ENCODE results near the gene SPACA4.
A peak's percentile ranks its signal among the peaks of the same experiment; 100 is the strongest.

SPACA4 gene

DNA sequence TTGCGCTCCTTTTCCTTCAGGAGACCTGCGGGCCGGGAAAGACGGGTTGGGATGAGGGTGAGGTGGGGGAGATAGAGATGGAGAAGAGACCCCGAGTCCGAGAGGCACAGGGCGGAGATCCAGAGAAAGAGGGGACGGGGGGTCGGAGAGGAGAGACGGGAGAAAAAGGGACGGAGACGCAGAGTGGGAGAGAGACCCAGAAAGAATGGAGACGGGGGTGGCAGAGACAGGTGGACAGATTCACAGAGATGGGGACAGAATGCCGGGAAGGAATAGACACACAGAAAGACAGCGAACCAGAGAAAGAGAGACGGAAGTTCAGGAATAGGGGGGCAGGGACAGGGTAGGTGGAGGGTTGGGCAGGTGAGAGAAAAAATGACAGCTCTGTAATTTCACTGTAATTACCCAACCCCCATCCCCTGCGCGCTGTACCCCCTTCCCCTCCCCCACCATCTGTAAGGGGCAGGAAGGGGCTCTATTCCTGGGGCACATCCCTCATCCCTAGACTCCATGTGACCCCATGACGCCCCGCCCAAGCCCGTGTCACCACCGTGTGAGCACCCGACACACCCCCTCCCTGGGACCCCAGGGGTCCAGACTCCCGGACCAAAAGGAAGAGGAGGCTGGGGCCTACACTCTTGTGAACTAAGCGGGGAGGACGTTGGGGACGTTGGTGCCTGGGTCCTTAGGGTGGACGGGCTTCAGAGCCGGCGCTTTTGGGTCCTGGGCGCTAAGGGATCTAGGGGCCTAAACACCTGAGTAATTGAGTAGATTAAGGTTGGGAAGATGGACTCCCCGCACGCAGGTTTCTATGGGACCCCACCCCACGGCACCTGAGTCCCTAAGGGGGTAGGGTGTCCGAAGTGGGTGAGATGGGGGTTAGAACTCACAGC, 29.7 kb downstream of the SPACA4 start:
- DNase-seq: peak; percentile 51

DNA sequence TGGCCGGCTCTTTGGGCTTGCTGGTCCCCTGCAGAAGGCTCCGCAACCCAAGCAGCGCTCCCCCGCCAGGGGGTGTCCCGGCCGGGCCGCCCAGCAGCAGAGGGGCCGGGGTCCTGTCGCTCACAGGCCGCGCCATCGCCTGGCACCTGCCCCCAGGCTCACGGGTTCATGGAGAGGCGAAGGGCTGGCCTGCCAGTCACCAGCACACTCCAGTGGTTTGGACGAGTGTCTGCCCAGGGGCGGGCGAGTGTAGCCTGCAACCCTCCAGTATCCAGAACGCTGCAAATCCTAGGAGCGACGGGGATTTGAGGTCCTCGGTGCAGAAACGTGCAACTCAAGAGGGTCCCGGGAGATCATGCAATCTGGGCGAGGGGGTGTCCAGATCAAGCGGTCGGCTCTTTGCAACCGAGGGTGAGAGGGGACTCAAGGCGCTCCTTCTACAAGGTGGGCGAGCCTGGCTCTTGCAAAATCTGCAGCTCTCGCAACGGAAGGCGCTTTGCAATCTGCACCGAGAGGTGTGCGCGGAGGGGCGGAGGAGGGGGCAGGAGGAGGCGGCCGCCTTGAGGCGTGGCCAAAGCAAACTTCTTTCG, 30.4 kb downstream of the SPACA4 start, which contains the start of gene DBP:
TSS of gene DBP (minus strand) at position 521 of the 590 bp plus-strand sequence. CDS start at position 136, 385 bp downstream.
- no peak for DNase-seq

DNA sequence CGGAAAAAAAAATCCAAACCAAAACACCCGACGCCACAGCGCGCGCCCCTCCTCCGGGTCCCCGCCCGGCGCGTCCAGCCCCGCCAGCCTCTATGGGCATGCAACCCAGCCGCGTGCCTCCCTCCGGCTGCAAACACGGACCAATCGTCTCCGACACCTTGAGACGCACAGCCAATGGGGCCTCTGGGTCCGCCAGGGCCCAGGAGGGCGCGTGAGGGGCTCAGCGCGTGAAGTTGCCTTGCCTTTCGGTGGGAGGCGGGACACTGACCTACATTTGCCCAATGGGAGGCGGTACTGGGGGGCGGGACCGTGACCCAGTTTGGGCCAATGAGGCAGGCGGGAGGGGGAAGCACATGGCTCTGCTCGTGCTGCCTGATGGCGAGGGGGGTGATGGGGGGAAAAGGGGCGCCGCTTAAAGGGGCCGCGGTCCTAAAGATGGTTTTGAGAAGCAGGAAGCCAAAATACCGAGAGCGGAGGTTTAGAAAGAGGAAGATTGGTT, 31.0 kb downstream of the SPACA4 start:
- DNase-seq: peak; percentile 100

DNA sequence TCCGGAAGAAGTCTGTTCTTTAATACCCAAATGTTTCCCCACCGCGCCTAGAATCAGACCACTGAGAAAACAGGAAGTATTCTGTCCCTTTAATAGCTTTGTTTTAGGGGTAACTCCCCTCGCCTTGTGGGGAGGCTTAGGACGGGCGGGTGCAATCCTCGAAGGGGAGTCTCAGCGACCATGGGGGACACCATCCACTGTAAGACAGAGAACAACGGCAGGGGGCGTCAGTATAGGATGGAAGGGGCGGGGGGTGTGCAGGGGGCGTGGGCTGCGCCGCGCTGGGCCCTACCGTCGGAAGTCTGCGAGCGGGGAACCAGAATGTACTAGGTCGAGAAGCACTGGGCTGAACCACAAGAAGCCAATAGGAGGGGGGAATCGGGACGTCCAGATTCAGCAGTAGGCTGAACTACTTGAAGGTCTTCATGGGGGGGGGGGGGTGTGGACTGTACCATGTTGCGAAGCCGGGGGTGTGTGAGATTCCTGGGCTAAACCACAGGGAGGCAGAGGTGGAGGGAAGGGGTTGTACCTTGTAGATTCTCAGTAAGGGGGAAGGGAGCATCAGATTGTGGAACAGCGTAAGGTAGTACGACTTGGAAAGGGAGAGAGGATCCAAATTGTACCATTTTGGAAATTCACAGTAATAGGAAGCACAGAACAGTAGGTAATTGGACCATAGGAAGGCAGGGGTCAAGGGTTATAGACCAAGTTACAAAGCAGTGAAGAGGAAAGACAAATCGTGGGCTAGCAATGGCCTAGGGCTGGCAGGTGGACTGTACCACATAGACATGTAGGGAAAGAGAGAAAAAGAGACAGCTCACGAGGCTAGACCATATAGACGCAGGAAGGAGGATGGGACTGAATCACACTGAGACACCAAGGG, 31.6 kb downstream of the SPACA4 start:
- peak; percentile 96 for DNase-seq

DNA sequence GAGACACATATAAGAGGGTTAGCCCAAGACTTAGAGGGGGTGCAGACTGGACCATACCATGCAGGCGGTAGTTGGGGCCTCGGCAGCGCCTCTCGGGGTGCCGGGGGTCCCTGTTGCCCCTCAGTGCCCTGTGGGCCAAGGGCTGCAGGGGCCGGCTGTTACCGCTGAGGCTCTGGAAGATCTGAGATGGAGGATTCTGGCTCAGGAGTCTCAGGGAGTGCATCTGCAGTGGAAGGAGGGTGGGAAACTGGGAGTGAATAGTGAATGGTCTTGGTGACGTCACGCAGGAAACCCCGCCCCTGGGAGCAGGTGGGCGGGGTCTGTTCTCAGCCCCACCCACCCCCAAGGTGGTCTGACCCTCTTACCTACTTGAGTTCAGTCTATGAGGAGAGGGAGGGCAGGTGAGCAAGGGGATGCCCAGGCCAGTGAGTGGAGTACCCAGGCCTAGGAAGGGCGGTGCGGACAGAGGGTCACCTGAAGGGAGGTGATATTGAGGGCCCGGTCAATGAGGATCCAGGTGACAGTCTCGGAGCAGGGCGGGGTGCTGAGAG, 32.4 kb downstream of the SPACA4 start:
- DNase-seq: peak; percentile 50

DNA sequence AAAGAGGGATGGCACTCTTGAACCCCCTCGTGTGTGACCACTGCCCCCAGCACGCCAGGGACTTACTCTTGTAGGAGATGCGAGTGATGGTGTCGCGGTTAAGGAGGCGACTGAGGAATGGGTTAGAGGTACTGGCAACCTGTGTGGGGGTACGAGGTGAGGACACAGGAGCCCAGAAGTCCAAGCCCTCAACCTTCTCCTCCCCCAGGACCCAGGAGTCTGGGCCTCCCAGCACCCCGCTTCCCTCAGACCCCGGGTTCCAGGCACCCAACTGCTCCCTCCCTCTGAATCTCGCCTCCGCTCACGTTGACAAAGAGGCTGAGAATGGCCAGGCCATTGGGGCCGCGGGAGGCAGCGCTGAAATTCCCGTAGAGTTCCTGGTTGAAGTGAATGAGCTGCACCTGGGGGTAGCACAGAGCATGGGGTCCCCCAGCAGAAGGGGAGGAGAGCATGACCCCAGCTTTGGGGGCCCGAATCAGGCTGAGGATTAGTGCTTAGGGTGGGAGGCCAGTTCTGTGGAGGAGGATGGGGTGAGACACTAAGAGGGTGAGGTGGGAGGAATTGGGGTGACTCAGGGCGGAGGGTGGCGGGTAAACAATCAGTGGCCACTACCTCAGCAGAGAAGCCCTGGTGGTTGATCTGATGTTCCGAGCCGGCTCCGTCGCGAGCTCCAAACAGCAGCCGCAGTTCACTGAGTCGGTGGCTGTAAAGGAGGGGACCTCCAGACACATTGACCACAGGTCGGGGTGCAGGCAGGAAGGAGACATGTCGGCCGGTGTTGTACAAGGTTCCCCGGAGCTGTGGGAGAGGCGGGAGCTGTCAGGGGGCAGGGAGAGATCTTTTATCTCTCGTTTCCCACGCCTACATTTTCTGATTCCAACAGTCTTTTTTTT, 33.2 kb downstream of the SPACA4 start:
- DNase-seq: no peak

DNA sequence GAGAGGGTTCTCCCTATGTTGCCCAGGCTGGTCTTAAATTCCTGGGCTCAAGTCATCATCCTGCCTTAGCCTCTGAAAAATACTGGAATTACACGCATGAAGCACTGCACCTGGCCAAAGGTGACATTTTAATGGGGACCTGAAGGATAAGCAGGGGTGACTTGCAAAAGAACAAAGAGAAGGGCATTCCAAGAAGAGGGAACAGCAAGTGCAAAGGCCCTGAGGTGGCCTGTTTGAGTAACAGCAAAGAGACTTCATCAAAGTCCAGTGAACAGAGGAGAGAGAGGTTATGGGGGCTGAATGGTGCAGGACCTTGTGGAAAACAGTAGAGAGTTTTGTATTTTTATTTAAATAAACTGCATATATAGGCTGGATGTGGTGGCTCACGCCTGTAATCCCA, 35.3 kb downstream of the SPACA4 start:
- no peak for DNase-seq

DNA sequence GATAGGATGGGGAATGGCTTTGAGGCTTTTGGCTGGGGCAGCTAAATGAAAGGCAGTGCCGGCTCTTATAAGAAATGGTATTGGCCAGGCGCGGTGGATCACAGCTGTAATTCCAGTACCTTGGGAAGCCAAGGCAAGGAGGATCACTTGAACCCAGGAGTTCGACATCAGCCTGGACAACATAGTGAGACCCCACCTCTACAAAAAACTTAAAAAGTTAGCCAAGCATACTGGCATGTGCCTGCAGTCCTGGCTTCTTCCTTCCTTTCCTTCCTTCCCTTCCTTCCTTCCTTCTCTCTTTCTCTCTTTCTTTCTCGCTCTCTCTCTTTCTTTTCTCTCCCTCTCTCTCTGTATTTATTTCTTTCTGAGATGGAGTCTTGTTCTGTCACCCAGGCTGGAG, 36.3 kb downstream of the SPACA4 start:
- no peak for DNase-seq

DNA sequence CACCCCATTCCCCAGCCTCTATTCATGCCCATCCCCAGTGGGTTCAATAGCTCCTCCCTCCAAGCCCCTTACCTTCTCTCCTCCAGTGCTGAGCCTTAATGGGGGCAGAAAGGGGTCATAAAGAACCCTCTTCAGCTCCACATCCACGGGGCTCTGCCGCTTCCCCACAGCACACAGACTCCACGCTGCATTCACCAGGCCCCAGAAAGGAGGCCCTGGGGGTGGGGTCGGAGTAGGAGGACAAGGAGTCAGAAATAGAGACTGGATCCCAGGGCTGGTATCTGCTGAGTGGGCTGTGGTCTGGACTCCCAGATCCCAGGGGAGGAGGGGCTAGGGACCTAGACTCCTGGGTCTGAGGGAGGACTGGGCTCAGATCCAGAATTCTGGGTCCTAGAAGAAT, 37.8 kb downstream of the SPACA4 start:
- DNase-seq: no peak

DNA sequence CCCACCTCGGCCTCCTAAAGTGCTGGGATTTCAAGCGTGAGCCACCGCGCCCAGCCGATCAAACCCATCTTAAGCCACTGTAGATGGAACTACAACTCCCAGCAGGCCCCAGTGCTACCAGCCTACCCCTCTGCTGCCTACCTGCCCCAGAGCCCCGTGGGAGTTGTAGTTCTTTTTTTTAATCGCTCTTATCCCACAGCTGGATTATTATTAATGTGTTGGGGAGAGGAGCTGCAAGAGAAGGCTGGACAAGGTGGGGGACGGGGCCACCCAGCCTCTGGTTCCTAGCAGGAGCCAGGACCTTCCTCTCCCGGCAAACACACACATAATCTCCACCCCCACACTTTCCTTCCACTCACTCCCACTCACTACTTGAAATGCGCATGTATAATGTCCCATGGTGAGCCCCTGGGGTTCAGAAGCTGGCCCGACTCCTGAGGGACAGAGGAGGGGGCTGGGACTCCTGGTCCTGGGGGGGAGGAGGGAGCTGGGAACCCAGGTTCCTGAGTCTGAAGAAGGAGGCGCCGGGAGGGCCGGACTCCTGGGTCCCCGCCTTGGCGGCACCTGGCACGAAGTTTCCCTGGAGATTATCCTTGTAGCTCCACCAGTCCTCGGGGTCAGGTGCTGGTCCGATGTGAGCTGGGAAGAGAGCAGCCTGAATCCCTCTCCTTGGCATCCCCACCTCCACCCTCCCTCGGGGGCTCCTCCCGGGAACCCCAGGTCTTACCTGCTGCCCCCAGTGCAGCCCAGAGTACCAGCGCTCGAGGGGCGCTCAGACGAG, 38.5 kb downstream of the SPACA4 start:
- DNase-seq: peak; percentile 94

DNA sequence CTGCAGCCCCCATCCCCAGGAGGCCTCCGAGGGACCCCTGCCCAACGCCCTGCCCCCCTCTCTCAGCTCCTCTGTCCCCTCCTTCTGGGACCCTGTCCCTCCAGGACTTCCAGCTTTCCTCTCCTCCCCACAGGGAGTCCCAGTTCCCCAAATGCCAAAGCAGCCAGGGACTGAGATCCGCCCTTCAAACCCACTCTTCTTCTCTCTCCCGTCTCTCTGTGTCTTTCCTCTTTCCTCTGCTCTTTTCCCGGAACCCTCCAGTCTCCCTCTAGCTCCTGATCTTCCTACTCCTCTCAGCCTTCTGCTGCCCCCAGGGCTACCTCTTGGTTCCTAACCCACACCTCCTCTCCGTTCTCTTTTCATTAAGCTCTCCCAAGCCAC, 39.1 kb downstream of the SPACA4 start:
- DNase-seq: peak; percentile 80

DNA sequence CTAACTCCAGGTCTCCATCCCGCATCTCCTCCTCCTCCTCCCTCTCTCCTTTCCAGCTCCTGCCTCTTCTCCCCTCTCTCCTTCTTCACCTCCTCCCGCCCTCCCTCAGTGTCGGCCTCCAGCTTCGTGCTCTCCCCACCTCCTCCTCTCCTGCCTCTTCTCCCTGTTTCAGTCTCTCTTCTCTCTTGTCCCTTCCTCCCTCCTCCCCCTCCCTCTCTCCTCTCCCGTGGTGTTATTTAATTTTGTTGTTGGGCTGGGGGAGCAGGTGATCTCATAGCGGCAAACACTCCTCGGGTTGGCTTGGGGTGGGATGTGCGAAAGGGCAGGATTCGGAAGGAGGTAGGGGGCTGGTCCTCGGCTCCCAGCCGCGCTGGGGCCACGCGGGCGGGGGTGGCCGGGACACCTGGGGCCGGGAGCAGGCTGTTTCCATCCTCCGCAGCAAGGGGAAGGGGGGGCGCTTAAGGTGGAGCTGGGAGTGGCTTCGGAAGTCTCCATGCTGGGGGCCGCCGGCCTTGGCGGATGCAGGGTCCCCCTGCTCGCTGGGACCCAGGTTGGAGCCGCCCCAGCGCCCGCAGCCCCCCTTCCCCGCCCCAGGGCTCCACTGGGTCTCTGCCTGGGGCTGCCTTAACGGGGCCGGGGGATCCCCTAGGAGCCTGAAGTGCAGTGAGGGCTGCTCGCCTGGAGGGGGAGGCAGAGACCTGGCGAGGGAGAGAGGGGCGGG, 39.6 kb downstream of the SPACA4 start, which contains the start of gene CA11:
TSS of gene CA11 (minus strand) at position 187 of the 721 bp plus-strand sequence. CDS start 555 bp downstream, outside the sequence.
- peak; percentile 80 for DNase-seq

DNA sequence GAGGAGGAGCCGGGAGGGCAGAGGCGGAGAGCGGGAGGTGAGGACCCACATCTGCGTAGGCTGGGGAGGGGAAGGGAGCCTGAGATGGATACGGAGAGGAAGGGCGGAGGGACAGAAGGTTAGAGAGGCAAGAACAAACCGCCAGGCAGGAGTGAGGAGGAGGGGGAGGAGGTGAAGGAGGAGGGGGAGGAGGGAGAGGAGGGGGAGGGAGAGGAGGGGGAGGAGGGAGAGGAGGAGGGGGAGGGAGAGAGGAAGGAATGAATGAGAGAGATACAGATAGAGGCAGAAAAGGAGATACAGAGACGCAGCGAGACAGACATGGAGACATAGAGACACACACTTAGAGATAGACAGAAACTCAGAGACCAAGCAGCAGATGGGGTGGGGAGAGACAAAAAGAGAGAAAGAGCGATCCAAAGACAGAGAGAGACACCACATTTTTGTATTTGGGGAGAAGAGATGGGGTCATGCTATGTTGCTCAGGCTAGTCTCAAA, 40.2 kb downstream of the SPACA4 start:
- DNase-seq: peak; percentile 96

DNA sequence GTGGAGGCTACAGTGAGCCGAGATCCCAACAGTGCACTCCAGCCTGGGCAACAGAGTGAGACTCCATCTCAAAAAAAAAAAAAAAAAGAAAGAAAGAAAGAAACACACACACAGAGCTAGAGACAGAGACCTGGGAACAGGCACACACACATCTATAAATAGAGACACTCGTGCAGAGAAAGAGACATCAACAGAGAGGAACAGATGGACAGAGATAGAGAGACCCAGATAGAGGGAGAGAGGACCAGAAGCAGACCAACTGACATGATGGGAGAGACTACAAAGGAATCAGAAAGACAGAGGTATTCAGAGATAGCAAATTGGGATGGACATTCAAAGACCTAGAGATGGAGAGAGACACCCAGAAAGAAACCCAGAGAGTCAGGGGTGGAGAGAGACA, 41.6 kb downstream of the SPACA4 start:
- no peak for DNase-seq

DNA sequence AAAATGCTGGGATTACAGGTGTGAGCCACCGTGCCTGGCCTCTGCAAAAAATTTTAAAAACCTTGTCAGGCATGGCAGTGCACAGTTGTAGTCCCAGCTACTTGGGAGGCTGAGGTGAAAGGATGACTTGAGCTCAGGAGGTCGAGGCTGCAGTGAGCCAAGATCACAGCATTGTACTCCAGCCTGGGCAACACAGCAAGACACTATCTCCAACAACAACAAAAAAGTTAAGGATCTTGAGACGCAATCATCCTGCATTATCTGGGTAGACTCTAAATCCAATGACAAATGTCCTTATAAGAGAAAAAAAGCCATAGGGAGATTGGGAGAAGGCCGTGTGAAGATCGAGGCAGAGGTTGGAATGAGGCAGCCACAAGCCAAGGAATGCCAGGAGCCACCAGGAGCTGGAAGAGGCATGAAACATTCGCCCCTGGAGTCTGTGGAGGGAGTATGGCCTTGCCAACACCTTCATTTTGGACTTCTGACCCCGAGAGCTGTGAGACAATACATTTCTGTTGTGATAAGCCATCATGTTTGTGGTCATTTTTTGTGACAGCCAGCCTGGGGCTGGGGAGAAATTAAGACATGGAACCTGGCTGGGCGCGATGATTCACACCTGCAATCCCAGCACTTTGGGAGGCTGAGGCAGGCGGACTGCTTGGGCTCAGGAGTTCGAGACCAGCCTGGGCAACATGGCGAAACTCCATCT, 44.6 kb downstream of the SPACA4 start:
- no peak for DNase-seq

DNA sequence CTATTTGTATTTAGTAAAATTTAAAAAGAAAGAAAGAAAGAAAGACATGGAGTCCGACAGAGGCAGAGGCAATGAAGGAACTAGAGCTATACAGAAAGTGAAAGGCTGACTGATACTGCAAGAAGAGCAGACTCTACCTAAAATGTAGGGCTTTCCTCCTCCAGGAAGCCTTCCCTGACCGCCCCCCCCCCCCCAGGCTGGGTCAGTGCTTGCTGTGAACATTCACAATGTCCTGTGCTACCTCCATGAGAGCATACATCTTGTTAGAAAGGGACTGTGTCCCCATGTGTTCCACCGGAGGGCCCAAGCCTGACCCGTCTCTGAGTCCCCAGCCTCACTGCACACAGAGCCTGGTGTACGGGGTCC, 45.1 kb downstream of the SPACA4 start:
- no peak for DNase-seq

DNA sequence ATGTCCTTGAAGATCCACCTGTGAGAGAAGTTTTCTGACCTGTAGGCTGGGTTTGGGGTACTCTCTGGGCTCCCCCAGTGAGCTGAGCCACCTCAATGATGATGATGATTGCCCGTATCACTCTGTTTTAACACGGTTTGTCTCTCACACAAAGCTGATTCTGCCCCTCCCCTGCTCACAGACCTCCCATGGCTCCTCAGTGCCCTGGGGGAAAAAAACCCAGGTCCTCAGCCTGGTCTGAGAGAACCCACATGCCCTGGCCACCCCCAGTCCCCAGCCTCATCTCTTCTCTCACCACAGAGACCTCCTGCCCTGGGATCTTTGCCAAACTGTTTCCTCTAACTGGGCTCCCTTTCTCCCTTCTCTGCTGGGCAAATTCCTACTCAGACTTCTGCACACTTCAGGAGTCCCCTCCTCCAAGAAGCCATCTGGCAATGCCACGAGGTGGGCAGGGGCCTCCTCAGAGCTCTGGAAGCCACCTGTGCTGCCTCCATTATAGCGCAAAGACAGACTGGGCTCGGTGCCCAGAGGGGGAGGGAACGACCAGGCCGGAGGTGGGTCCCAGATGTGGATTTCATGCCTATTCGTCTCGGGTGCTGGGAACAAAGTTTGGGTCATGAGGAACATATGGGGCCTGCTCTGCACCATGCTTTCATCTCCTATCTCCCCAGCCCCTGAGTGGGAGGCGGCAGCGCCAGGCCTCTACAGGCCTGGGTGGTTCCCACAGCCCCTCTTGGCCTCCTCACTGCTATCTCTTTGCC, 47.9 kb downstream of the SPACA4 start:
- DNase-seq: peak; percentile 92

DNA sequence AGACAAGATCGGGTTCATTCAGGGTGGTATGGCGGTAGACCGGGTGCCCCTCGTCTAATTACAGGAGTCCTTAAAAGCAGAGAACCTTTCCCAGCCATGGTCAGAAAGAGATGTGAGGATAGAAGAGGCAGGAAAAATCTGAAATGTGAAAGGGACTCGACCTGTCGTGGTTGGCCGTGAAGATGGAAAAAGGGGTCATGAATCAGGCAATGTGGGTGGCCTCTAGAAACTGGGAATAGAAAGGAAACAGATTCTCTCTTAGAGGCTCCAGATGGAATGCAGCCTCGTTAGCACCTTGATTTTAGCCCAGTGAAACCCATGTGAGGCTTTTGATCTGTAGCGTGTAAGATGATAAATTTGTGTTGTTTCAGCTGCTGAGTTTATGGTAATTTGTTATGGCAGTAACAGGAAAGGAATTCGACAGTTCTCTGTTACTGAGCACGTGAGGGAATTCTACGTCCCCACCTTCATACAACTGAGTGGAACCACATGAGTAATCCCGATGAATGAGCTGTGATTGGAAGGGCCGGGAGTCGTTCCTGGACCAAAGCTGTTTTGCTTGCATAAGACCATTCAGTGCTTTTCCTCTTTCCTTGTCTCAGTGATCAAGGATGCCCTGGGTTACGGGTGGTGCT, 50.4 kb downstream of the SPACA4 start:
- peak; percentile 49 for DNase-seq

All from NCI-H82 (cell line).